Subcutaneous adipose tissue (tissue), 4 donors: Measurements from ENCODE around the gene LPCAT3. TPM values are rescaled to one million over a fixed set of nuclear protein-coding genes. Genes with fewer than 3 reads are reported as not detected.

Experiments used
- CTCF ChIP-seq: fragments of 450-650 bp; IDR thresholded peaks from one replicate; pipeline ENCODE4 v1.5.1; 2016; ENCODE audit warnings: low read depth, mild to moderate bottlenecking, control low read depth, antibody characterized with exemption, moderate library complexity
- total RNA-seq, 4 donors: library from RNA; depleted of rRNA; stranded (reverse); fragments of >200 nt; gene quantifications; one replicate each; pipeline ENCODE4 v1.1.0, GENCODE V29; 2016

Gene LPCAT3
- total RNA-seq, 4 donors from 2014 or later = 21.8 to 55.9 (median 27.1) TPM

GRCh38 chr12:6965714-6966113 is 52.6 kb downstream of the LPCAT3 start:
- no peak for TF ChIP-seq CTCF

GRCh38 chr12:6965026-6965661 is 53.1 kb downstream of the LPCAT3 start:
- TF ChIP-seq CTCF = no peak

GRCh38 chr12:6964605-6965025 is 53.7 kb downstream of the LPCAT3 start:
- TF ChIP-seq CTCF = no peak

- TF ChIP-seq CTCF = no peak
These were observed 54.4 kb downstream of the LPCAT3 start for GRCh38 chr12:6963791-6964413.

GRCh38 chr12:6963016-6963731 is 55.1 kb downstream of the LPCAT3 start:
- no peak for TF ChIP-seq CTCF

GRCh38 chr12:6962285-6963015 is 55.8 kb downstream of the LPCAT3 start:
- TF ChIP-seq CTCF = no peak
